GM12874 (cell line): ENCODE measurements around the gene THADA.

Experiments
- CTCF ChIP-seq: IDR thresholded peaks from 2 replicates; pipeline ENCODE4 v1.5.1; 2011; ENCODE audit warnings: low read depth, mild to moderate bottlenecking, control low read depth, low read length, moderate library complexity; ENCODE audit not compliant: insufficient read depth

THADA gene

GRCh38 chr2:43452318-43452731 is 143.5 kb downstream of the THADA start:
- no peak for TF ChIP-seq CTCF

- TF ChIP-seq CTCF = no peak
Observed at GRCh38 chr2:43450617-43451016, 145.2 kb downstream of the THADA start.

- no peak for TF ChIP-seq CTCF
Observed at GRCh38 chr2:43448822-43449110, 147.1 kb downstream of the THADA start.

- TF ChIP-seq CTCF = no peak
Observed at GRCh38 chr2:43448011-43448821, 147.6 kb downstream of the THADA start.

- TF ChIP-seq CTCF = no peak
Observed at GRCh38 chr2:43445781-43446180, 150.1 kb downstream of the THADA start.

- TF ChIP-seq CTCF = no peak
Observed at GRCh38 chr2:43444989-43445645, 150.7 kb downstream of the THADA start.

GRCh38 chr2:43443282-43443681 is 152.6 kb downstream of the THADA start:
- no peak for TF ChIP-seq CTCF
